HepG2 (cell line): ENCODE data around the gene SFMBT1. TPM values are rescaled to one million over a fixed set of nuclear protein-coding genes. Genes with fewer than 3 reads are reported as not detected.

Source experiments
- ATAC-seq: fragments of 200-7000 bp; cut with Tn5 transposase; 3 replicates; pipeline ENCODE4 v1.9.1; 2020; ENCODE audit warnings: mild to moderate bottlenecking, moderate library complexity
- BruUV-seq: library from RNA; stranded (reverse); fragments of 400-500 nt; replicated peaks from 2 replicates; lab custom pipeline; 2021; lab: Mats Ljungman, UMichigan
- CTCF ChIA-PET: fragments of 300-600 bp; formaldehyde crosslinking; extraction: SDS; loops from one replicate; lab custom pipeline; 2021; ENCODE audit warnings: low total read pairs, inconsistent platforms, low intra/inter-chr PET ratio; lab: Yijun Ruan, JAX
- POLR2A ChIA-PET: fragments of 350-600 bp; sonication (Branson Sonifier 250); formaldehyde crosslinking; loops from one replicate; lab custom pipeline; 2020; ENCODE audit warnings: antibody characterized with exemption, inconsistent platforms; lab: Yijun Ruan, JAX
- DNase-seq: peaks from one replicate; pipeline ENCODE4 v3.0.0-alpha.2; 2015; ENCODE audit warnings: low spot score
- FAIRE-seq: peaks from 3 replicates; lab custom pipeline; 2011; peaks lifted over from hg19 to GRCh38; lab: Jason Lieb, UNC
- H2AFZ ChIP-seq: one replicate; pipeline ENCODE4 v1.6.1; 2011; ENCODE audit warnings: low read length, inconsistent platforms
- H3K27ac ChIP-seq: fragments of 300-600 bp; 3 replicates; pipeline ENCODE4 v1.8.0; 2011; ENCODE audit warnings: mixed run types, mild to moderate bottlenecking, mixed read lengths, low read length, inconsistent platforms; ENCODE audit not compliant: insufficient read depth; ENCODE audit errors: extremely low read length
- H3K27me3 ChIP-seq, 2 experiments: fragments of 200-600 bp in 1 of 2; 2 replicates in 1 of 2; 3 replicates in 1 of 2; pipeline versions ENCODE4 v1.6.0 to v1.8.0; 2011; ENCODE audit warnings: low read length in 2 of 2, mild to moderate bottlenecking in 2 of 2, moderate library complexity in 2 of 2, inconsistent platforms in 1 of 2; ENCODE audit not compliant: insufficient read depth in 2 of 2, control insufficient read depth in 1 of 2
- H3K36me3 ChIP-seq, 2 experiments: fragments of 200-600 bp in 1 of 2; replicated peaks in 1 of 2; 2 replicates in 1 of 2; 3 replicates in 1 of 2; pipeline versions ENCODE4 v1.5.1 to v1.8.0; 2011; ENCODE audit warnings: low read length in 2 of 2, inconsistent platforms in 1 of 2; ENCODE audit not compliant: insufficient read depth in 2 of 2, control insufficient read depth in 1 of 2
- H3K4me1 ChIP-seq: 2 replicates; pipeline ENCODE4 v1.5.1; 2012; ENCODE audit warnings: low read length, inconsistent platforms; ENCODE audit not compliant: insufficient read depth
- H3K4me2 ChIP-seq: 2 replicates; pipeline ENCODE4 v1.6.0; 2011; ENCODE audit warnings: low read depth, low read length, inconsistent platforms
- H3K4me3 ChIP-seq, 3 experiments: fragments of 200-600 bp in 1 of 3; sonication (generic), shearing (Covaris generic) in 1 of 3; replicated peaks in 1 of 3; 2 replicates each; pipeline ENCODE4 v1.5.1; 2011 to 2016; ENCODE audit warnings: low read length in 3 of 3, inconsistent platforms in 2 of 3, low read depth in 2 of 3, mild to moderate bottlenecking in 2 of 3, control low read depth in 1 of 3, mixed read lengths in 1 of 3; ENCODE audit not compliant: insufficient read depth in 1 of 3
- H3K79me2 ChIP-seq: one replicate; pipeline ENCODE4 v1.6.1; 2011; ENCODE audit warnings: low read length, inconsistent platforms; ENCODE audit not compliant: insufficient read depth
- H3K9ac ChIP-seq: 2 replicates; pipeline ENCODE4 v1.6.0; 2011; ENCODE audit warnings: mild to moderate bottlenecking, low read depth, low read length, inconsistent platforms; ENCODE audit not compliant: insufficient read depth
- H3K9me3 ChIP-seq: 2 replicates; pipeline ENCODE4 v1.5.1; 2012; ENCODE audit warnings: mild to moderate bottlenecking, low read length
- H4K20me1 ChIP-seq: 2 replicates; pipeline ENCODE4 v1.6.0; 2011; ENCODE audit warnings: inconsistent platforms, mild to moderate bottlenecking, low read length, moderate library complexity; ENCODE audit not compliant: insufficient read depth
- CENPBD1 ChIP-seq: sonication (generic); formaldehyde crosslinking; IDR thresholded peaks from 2 replicates; pipeline ENCODE4 v1.8.0; 2022; ENCODE audit warnings: missing genetic modification reagents, low read depth, mild to moderate bottlenecking, borderline replicate concordance
- HDAC1 ChIP-seq: sonication (generic); formaldehyde crosslinking; IDR thresholded peaks from 2 replicates; pipeline ENCODE4 v1.5.1; 2020; ENCODE audit warnings: mild to moderate bottlenecking, missing genetic modification reagents
- HOXA7 ChIP-seq: sonication (generic); formaldehyde crosslinking; IDR thresholded peaks from 2 replicates; pipeline ENCODE4 v1.8.1; 2022; ENCODE audit warnings: mild to moderate bottlenecking, missing genetic modification reagents, moderate library complexity
- IRF1 ChIP-seq: sonication (generic); formaldehyde crosslinking; IDR thresholded peaks from 2 replicates; pipeline ENCODE4 v1.4.0; 2020; ENCODE audit warnings: low read depth, mild to moderate bottlenecking, missing genetic modification reagents
- KDM5A ChIP-seq: fragments of 200-600 bp; sonication (generic); IDR thresholded peaks from 2 replicates; pipeline ENCODE4 v1.7.0; 2018; ENCODE audit warnings: antibody characterized with exemption, mild to moderate bottlenecking, low read length, borderline replicate concordance
- MIXL1 ChIP-seq: IDR thresholded peaks from 2 replicates; pipeline ENCODE4 v1.6.1; 2016
- MTA3 ChIP-seq: sonication (generic); formaldehyde crosslinking; IDR thresholded peaks from 2 replicates; pipeline ENCODE4 v1.4.0; 2020; ENCODE audit warnings: missing genetic modification reagents
- SMAD3 ChIP-seq: sonication (generic); formaldehyde crosslinking; IDR thresholded peaks from 2 replicates; pipeline ENCODE4 v1.4.0; 2020; ENCODE audit warnings: missing genetic modification reagents
- THAP9 ChIP-seq: sonication (generic); formaldehyde crosslinking; IDR thresholded peaks from 2 replicates; pipeline ENCODE4; 2020; ENCODE audit warnings: missing genetic modification reagents, mild to moderate bottlenecking, borderline replicate concordance
- YY1 ChIP-seq: IDR thresholded peaks from 2 replicates; pipeline ENCODE4 v1.6.1; 2011; ENCODE audit warnings: low read length, low read depth, moderate library complexity, mild to moderate bottlenecking; ENCODE audit not compliant: insufficient read depth, insufficient replicate concordance
- ZFP82 ChIP-seq: sonication (generic); formaldehyde crosslinking; IDR thresholded peaks from 2 replicates; pipeline ENCODE4 v1.5.1; 2020; ENCODE audit warnings: mild to moderate bottlenecking, missing genetic modification reagents, borderline replicate concordance
- ZNF362 ChIP-seq: sonication (generic); formaldehyde crosslinking; IDR thresholded peaks from 2 replicates; pipeline ENCODE4 v1.4.0; 2020; ENCODE audit warnings: missing genetic modification reagents, mild to moderate bottlenecking, borderline replicate concordance
- ZNF512 ChIP-seq: sonication (generic); formaldehyde crosslinking; IDR thresholded peaks from 2 replicates; pipeline ENCODE4 v1.4.0; 2020; ENCODE audit warnings: mild to moderate bottlenecking, missing genetic modification reagents
- ZNF775 ChIP-seq: sonication (generic); formaldehyde crosslinking; IDR thresholded peaks from 2 replicates; pipeline ENCODE4 v1.4.0; 2020; ENCODE audit warnings: missing genetic modification reagents, mild to moderate bottlenecking, moderate library complexity, borderline replicate concordance
- ZNF841 ChIP-seq: sonication (generic); formaldehyde crosslinking; IDR thresholded peaks from 2 replicates; pipeline ENCODE4 v1.8.1; 2023; ENCODE audit warnings: missing genetic modification reagents, borderline replicate concordance
- ZSCAN29 ChIP-seq: sonication (generic); formaldehyde crosslinking; conservative IDR thresholded peaks from 2 replicates; pipeline ENCODE4 v1.4.0; 2020; ENCODE audit warnings: mild to moderate bottlenecking, missing genetic modification reagents
- WGBS: methylation state at CpG from one replicate; pipeline ENCODE4 v1.1.6; 2017; ENCODE audit warnings: low lambda C conversion rate; 5-methylcytosine and 5-hydroxymethylcytosine counted together
- in situ Hi-C: cut with HindIII; loops from 2 replicates; pipeline ENCODE4 v1.10.0; 2017; ENCODE audit warnings: low pct_unique_long_range_greater_than_20kb; ENCODE audit not compliant: extremely low pct_ligation_motif_present
- intact Hi-C: fragments of 100-400 bp; cut with micrococcal nuclease; formaldehyde crosslinking; loops from one replicate; pipeline ENCODE4 v1.10.0; 2022; ENCODE audit not compliant: unreplicated experiment
- polyA plus RNA-seq, 8 experiments: library from polyadenylated mRNA; depleted of rRNA in 3 of 8; stranded (reverse) in 7 of 8; unstranded in 1 of 8; fragments of >200 nt; fragmentation: Illumina TruSeq in 4 of 8; extraction: Trizol in 4 of 8; gene quantifications; 2 replicates each; pipeline versions ENCODE4 v1.2.1 to v1.2.3, GENCODE V29; 2011 to 2016; ENCODE audit warnings: low read depth in 4 of 8, missing spikeins in 1 of 8, mixed read lengths in 1 of 8; ENCODE audit not compliant: insufficient read depth in 1 of 8
- total RNA-seq, 5 experiments: library from RNA; depleted of rRNA; stranded (reverse); fragments of >200 nt; fragmentation: Illumina TruSeq; extraction: Trizol; gene quantifications; 2 replicates each; pipeline ENCODE4 v1.2.3, GENCODE V29; 2016; ENCODE audit warnings: low read depth in 1 of 5

The SFMBT1 gene
- total and polyA plus RNA-seq, 2 of the 13 experiments (the other 11 are each of a cell fraction or from before 2014, with no cell fraction given): 3.8 to 12.8 TPM

- Histone ChIP-seq H3K9me3 (no peaks in the 10 kb centered on the region), H3K4me2 (peak overlapping the region; percentile 56), H3K79me2 (no peaks in the 10 kb centered on the region)
- in situ Hi-C loops: no loop called here
- ATAC-seq: peak; percentile 35
- no peak for DNase-seq
- ChIA-PET POLR2A (interaction anchor here (0.8 to 1.3 kb wide), 2 partner anchors 8 to 10 kb away, joined by 3 read pairs; no protein-coding TSS in a partner anchor), CTCF (no interaction called here)
- BruUV-seq: no TSS peak
- TF ChIP-seq KDM5A: no peak
- no peak for TF ChIP-seq ZNF362 (CRISPR knock-in tag)
- no peak for TF ChIP-seq HDAC1
- TF ChIP-seq ZNF512 (CRISPR knock-in tag): no peak
- no peak for TF ChIP-seq ZNF775 (CRISPR knock-in tag)
- TF ChIP-seq THAP9: no peak
- TF ChIP-seq SMAD3 (CRISPR knock-in tag): no peak
- TF ChIP-seq MIXL1 (CRISPR knock-in tag): no peak
- no peak for TF ChIP-seq CENPBD1 (CRISPR knock-in tag)
- no peak for TF ChIP-seq ZNF841 (CRISPR knock-in tag)
- TF ChIP-seq MTA3 (CRISPR knock-in tag): no peak
- TF ChIP-seq HOXA7: no peak
- TF ChIP-seq YY1: no peak
- TF ChIP-seq ZFP82 (CRISPR knock-in tag): no peak
- TF ChIP-seq IRF1 (CRISPR knock-in tag): no peak
- no peak for TF ChIP-seq ZSCAN29 (CRISPR knock-in tag)
- TF ChIP-seq, all 625 proteins: peak for 0
- no peak overlapping the region for H3K9ac ChIP-seq
- H3K27ac ChIP-seq: no peak overlapping the region
- intact Hi-C loops: no loop called here
- FAIRE-seq: no peak
- WGBS: 43% methylated on average over 3 of the region's 3 CpGs
- no peak overlapping the region for H3K4me3 ChIP-seq
- H2AFZ ChIP-seq: no peak overlapping the region
- H3K27me3 ChIP-seq: no peaks in the 10 kb centered on the region
- H3K4me1 ChIP-seq: peaks cover 19% of the 10 kb centered on the region
- H3K36me3 ChIP-seq: no peaks in the 10 kb centered on the region
- no peaks in the 10 kb centered on the region for H4K20me1 ChIP-seq
Observed at GRCh38 chr3:53083949-53084309, 38.1 kb upstream of the SFMBT1 start.
